SK-N-SH (cell line): Measurements from ENCODE around the gene LRRC51.

ENCODE experiments used
- EP300 ChIP-seq, 2 experiments: IDR thresholded peaks; 2 replicates each; pipeline versions ENCODE4 v1.4.0 to v1.6.1; 2012; ENCODE audit warnings: borderline replicate concordance in 1 of 2, low read depth in 1 of 2, low read length in 1 of 2
- EZH2phosphoT487 ChIP-seq: fragments of 200-600 bp; sonication (generic); IDR thresholded peaks from 2 replicates; pipeline ENCODE4 v1.6.1; 2017; ENCODE audit warnings: low read depth, mixed run types, mild to moderate bottlenecking, antibody characterized with exemption, moderate library complexity, borderline replicate concordance
- FOSL2 ChIP-seq: IDR thresholded peaks from 2 replicates; pipeline ENCODE4 v1.4.0; 2012; ENCODE audit warnings: low read depth, mild to moderate bottlenecking, moderate library complexity, borderline replicate concordance
- GABPA ChIP-seq: IDR thresholded peaks from 2 replicates; pipeline ENCODE4 v1.4.0; 2012; ENCODE audit warnings: low read depth, mild to moderate bottlenecking
- GATA2 ChIP-seq: sonication (generic); formaldehyde crosslinking; IDR thresholded peaks from 2 replicates; pipeline ENCODE4 v1.5.0; 2020; ENCODE audit warnings: mild to moderate bottlenecking, missing genetic modification reagents
- NFIC ChIP-seq: IDR thresholded peaks from 2 replicates; pipeline ENCODE4 v1.4.0; 2012; ENCODE audit warnings: borderline replicate concordance
- NRF1 ChIP-seq: IDR thresholded peaks from 2 replicates; pipeline ENCODE4 v1.6.1; 2012; ENCODE audit warnings: low read depth, mild to moderate bottlenecking, low read length
- RAD21 ChIP-seq: IDR thresholded peaks from 2 replicates; pipeline ENCODE4 v1.6.1; 2012; ENCODE audit warnings: mild to moderate bottlenecking, low read length
- RCOR1 ChIP-seq: fragments of 150-350 bp; IDR thresholded peaks from 2 replicates; pipeline ENCODE4 v1.6.1; 2017; ENCODE audit warnings: antibody characterized with exemption, low read length
- RFX5 ChIP-seq: IDR thresholded peaks from 2 replicates; pipeline ENCODE4 v1.6.1; 2012; ENCODE audit warnings: mild to moderate bottlenecking, improper control_type of control experiment, low read length
- SIN3A ChIP-seq: IDR thresholded peaks from 2 replicates; pipeline ENCODE4 v1.6.1; 2012; ENCODE audit warnings: low read depth, mild to moderate bottlenecking, low read length, moderate library complexity, borderline replicate concordance
- SMC3 ChIP-seq: IDR thresholded peaks from 2 replicates; pipeline ENCODE4 v1.6.1; 2012; ENCODE audit warnings: low read depth, low read length, improper control_type of control experiment
- TF ChIP-seq, protein P1 (sequence below): fragments of 200-600 bp; sonication (generic); IDR thresholded peaks from 2 replicates; pipeline ENCODE4 v1.6.1; 2017; ENCODE audit warnings: antibody characterized with exemption, mild to moderate bottlenecking, moderate library complexity
- TF ChIP-seq, protein P2 (sequence below): IDR thresholded peaks from 2 replicates; pipeline ENCODE4 v1.4.0; 2012; ENCODE audit warnings: low read depth

DNA sequence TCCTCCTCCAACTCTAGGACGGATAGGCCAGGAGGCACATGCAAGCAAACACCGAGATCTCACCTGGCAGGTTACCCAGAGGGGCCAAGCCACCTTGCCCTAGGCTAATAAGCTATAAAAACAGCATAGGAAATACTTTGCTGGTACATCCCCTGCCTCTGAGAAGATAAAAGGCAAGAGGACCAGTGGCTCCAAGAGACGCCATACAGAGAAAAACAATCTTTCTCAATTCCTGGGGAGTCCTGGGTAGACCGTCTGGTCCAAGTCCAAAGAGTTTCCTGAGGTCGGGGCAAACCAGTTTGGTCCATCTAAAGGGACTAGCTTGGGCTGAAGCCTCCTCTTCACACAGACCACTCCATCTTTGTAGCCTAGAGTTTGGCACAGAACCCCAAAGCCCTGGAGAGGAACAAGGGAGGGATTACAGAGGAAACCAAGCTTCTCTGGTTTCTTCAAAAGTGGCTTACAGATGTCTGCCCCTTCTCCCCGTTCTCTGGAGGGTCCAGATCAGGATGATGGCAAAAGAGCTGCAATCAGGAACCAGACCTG is 40.7 kb upstream of the LRRC51 start:
- no peak for TF ChIP-seq NFIC
- TF ChIP-seq, protein P1, sequence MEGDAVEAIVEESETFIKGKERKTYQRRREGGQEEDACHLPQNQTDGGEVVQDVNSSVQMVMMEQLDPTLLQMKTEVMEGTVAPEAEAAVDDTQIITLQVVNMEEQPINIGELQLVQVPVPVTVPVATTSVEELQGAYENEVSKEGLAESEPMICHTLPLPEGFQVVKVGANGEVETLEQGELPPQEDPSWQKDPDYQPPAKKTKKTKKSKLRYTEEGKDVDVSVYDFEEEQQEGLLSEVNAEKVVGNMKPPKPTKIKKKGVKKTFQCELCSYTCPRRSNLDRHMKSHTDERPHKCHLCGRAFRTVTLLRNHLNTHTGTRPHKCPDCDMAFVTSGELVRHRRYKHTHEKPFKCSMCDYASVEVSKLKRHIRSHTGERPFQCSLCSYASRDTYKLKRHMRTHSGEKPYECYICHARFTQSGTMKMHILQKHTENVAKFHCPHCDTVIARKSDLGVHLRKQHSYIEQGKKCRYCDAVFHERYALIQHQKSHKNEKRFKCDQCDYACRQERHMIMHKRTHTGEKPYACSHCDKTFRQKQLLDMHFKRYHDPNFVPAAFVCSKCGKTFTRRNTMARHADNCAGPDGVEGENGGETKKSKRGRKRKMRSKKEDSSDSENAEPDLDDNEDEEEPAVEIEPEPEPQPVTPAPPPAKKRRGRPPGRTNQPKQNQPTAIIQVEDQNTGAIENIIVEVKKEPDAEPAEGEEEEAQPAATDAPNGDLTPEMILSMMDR, result no peak
- TF ChIP-seq FOSL2, result no peak
- TF ChIP-seq EZH2phosphoT487, result no peak
- no peak for TF ChIP-seq SMC3
- no peak for TF ChIP-seq GATA2 (CRISPR knock-in tag)
- TF ChIP-seq RFX5, result no peak
- TF ChIP-seq, protein P2, sequence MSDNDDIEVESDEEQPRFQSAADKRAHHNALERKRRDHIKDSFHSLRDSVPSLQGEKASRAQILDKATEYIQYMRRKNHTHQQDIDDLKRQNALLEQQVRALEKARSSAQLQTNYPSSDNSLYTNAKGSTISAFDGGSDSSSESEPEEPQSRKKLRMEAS, result no peak
- no peak for TF ChIP-seq RAD21
- no peak for TF ChIP-seq NRF1
- no peak for TF ChIP-seq GABPA
- no peak for TF ChIP-seq RCOR1
- TF ChIP-seq SIN3A, result no peak
- no peak for TF ChIP-seq EP300 (IDR thresholded peaks at IDR 0.05; ENCODE audit: borderline replicate concordance in 1 of 2, low read depth in 1 of 2, low read length in 1 of 2)
